HG03442 (cell line): ENCODE data around the gene ARPIN.
"Not testable (repeated sequence)": the region's sequence is repeated elsewhere in the genome, so short reads cannot be mapped to it uniquely, and the experiment has no call there.

ENCODE experiments used
- ATAC-seq: cut with Tn5 transposase; IDR thresholded peaks from one replicate; pipeline ENCODE4 v1.9.1; 2021; ENCODE audit warnings: mild to moderate bottlenecking, moderate library complexity; ENCODE audit not compliant: unreplicated experiment

The ARPIN gene

DNA sequence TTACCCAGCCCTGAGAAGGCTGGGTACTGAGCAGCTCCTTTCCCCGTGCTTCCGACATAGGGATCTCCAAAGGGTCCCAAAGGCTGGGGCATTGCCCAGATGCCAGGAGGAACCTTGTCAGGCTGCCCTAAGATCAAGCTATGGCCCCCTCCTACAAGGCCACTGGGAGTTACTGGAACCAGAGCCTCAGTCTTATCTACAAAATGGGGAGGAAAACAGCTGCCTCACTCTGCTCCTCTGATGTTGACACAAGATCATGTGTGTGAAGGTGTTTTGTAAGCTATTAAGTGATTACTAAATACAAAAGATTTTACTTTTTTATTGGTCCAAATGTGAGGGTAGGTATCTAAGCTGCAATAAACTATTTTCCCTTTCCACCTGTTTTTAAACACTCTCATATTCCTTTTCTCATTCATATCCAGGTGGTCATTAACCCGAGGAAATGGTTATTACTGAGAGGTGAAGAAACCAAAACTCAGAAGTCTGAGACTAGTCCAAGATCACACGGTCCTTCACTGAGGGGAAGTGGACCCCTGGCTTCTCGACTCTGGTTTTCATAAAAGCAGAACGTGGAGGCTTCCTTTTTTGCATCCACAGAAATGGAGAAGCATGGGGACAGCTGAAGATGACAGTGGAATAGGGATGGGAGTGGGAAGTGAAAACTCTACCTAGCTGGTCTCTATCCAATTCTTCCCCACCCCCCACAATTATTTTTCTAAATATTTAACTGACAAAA lies 1.7 kb downstream of the ARPIN start:
- no peak for ATAC-seq

DNA sequence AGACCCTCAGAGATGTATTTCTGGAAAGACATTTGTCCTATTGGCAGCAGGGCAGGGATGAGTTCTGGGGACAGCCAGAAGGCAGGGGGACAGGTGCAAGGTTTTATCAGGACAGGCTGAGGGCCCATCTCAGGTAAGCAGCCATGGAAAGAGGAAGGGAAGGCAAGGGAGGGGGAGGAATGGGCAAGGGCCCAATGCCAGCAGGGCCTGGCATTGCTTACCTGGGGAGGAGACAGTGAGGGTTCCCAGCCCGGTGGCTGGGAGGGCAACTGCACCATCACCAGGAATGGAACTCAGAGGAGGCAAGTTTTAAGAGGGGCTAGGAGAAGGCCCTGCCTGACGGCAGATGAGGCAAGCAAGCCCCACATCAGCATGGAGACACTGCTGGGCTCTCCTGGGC lies 3.1 kb downstream of the ARPIN start:
- ATAC-seq, result no peak

DNA sequence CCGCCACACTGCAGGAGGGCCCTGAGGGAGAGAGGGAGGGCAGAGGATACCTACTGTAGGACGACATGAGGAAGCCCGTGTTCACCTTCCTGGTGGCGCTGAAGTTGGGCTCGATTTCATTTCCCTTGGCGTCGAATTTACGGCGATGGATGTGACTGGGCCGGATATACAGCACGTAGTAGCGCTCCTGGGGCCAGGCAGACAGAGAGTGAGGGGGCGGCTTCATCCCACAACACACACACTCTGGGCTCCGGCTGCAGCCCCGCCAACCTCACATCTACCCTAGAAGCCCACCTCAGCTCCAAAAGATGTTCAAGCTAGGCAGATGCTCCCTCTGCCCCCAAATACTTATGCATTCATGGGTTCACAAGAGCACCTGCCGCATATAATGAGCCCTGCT lies 4.5 kb downstream of the ARPIN start:
- ATAC-seq, result no peak

GRCh38 chr15:89907289-89907688 lies 5.5 kb downstream of the ARPIN start:
- no peak for ATAC-seq

DNA sequence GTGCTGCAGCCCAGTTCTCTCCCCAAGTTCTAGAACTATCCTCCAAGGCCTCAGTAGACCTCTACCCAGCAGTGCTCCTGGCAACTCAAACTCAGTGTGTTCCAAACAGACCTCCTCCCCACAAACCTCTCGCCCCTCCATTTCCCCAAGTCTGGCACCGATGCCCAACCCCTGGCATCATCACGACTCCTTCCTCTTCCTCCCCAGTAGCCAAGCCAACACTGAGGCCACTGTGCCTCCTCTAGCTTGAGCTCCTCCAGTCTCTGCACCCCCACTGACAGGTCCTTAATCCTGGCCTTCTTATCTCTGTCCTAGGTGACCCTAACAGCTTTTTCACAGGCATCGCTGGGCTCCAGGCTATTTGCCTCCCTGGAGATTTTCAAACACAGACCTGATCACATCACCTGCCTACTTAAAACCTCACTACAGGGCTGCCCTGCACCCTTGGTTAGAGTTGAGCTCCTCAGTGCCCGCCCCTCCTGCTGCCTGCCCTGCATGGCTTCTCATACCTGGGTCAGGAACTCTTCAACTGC lies 6.8 kb downstream of the ARPIN start:
- ATAC-seq, result no peak

- ATAC-seq, result no peak
These were observed 8.2 kb downstream of the ARPIN start for GRCh38 chr15:89904519-89904918.

GRCh38 chr15:89903858-89904130 lies 9.0 kb downstream of the ARPIN start:
- ATAC-seq, result no peak

GRCh38 chr15:89903015-89903857 lies 9.5 kb downstream of the ARPIN start:
- ATAC-seq, result no peak

DNA sequence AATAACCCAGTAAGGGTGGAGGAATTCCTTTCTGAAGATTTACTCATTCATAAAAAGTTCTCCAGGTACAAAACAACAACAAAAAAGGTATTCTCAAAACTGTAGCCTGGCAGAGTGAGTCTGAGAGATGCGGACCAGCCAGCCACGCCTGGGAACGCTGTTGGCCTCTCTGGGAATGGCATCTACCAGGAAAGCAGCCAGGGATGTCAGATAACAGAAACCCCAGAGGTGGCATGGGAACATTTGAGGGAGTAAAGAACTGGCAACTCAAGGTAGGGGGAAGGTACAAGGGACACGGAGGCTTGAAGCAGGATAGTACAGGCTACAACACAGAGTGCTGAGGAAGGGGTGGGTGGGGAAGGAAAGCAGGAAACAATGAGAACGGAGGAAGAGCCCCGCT lies 11.9 kb downstream of the ARPIN start:
- ATAC-seq, result no peak

- ATAC-seq, result no peak
These were observed 12.7 kb downstream of the ARPIN start for GRCh38 chr15:89899951-89900567.

DNA sequence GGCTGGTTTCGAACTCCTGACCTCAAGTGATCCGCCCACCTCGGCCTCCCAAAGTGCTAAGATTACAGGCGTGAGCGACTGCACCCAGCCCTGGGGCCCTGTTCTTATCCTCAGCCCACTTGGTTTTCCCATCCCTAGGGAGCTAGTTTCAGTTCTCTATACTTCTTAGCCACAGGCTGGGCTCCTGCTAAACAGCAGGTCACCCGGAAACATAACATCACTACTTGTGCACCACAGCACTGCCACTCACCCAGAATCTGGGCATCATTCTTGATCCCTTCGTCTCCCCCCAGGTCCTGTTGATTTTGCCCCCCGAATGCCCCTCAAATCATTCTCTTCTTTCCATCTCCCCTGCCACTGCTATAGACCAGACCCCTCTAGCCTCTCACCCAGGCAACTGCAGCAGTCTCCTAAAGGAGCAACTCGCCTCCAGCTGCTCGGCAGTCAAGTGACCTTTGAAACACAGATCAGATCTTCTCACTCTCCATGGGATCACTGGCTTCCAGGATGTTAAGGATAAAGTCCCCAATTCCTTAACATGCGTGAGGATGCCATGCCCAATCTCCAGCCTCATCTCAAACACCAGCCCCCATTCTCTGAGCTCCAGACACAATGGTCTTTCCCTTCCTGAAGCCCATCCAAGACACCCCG lies 13.3 kb downstream of the ARPIN start:
- ATAC-seq, result no peak

DNA sequence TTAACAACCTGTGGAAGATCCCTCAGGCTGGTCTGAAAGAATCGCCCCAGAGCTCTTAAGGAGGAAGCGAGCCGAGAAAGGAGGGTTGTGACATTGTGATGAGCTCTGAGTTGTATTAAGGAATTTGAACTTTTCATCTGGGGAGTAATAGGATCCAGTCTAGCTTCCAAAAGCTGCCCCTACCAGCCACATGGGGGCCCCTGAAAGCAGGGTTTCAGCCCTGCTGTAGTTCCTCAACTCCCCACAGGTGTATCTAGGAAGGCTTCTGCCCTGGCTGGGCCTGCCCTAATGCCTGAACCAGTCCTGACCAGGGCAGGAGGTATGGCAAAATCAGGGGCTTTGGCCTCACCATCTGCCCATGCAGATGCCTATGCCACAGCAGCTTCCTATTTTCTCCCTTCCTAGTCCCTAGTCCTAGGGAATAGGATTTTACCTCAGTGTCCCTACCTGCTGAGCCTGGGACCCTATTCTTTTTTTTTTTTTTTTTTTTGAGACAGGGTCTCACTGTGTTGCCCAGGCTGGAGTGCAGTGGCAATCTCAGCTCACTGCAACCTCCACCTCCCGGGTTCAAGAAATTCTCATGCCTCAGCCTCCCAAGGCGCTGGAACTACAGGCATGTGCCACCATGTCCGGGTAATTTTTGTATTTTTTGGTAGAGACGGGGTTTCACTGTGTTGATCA lies 14.0 kb downstream of the ARPIN start:
- peak; percentile 43 for ATAC-seq

DNA sequence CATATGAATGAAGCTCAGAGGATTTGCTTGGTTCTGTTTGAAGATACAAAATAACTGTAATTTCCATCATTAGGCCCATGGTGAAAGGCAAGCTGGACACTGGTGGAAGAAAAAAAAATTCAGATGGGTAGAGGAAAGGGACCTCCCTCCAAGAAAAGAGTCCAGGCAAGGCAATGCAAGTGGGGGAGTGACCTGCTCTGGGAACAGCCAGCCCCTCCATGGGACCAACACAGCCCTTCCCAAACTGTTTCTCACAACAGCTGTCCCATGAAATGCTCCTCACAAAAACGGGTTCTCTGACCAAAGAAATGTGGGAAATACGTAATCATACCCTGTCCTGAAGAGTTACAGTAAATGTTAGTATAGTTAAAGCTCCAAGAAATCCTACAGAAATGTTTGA lies 14.6 kb downstream of the ARPIN start:
- ATAC-seq, result no peak

GRCh38 chr15:89893696-89894447 lies 18.9 kb downstream of the ARPIN start, which contains the start of gene AP3S2:
Gene AP3S2 (minus strand): TSS chr15:89893994. CDS start chr15:89893949, 45 bp downstream.
- ATAC-seq, result peak; percentile 86

DNA sequence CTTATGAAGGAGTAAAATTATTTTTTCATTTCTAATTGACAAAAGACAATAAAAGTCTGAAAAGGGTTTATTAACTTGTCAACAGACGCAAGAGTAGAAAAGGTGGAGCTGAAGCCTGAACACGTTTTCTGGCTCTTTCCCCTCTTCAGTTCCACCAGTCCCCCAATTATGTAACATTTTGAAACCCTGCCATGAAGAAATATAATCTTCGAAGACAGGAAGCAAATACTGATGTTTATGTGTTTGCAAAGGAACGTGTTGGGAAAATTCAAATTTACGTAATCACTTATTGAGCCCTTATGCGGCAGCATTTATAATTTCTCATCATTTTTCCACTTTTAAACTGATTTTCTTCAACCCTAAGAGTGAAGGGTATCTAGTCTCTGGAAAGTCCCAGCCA lies 19.7 kb downstream of the ARPIN start:
- no peak for ATAC-seq

GRCh38 chr15:89888214-89888804 lies 24.4 kb downstream of the ARPIN start:
- ATAC-seq, result no peak

DNA sequence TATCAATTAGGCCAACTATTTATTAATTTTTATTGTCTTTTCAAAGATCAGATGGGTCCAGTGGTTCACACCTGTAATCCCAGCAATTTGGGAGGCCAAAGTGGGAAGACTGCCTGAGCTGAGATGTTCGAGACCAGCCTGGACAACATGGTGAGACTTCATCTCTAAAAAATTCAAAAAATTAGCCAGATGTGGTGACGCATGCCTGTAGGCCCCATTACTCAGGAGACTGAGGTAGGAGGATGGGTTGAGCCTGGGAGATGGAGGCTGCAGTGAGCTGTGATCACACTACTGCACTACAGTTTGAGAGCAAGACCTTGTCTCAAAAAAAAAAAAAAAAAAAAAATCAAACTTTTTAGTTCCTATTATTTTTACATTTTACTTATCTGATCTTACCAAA lies 27.1 kb downstream of the ARPIN start:
- no peak for ATAC-seq

DNA sequence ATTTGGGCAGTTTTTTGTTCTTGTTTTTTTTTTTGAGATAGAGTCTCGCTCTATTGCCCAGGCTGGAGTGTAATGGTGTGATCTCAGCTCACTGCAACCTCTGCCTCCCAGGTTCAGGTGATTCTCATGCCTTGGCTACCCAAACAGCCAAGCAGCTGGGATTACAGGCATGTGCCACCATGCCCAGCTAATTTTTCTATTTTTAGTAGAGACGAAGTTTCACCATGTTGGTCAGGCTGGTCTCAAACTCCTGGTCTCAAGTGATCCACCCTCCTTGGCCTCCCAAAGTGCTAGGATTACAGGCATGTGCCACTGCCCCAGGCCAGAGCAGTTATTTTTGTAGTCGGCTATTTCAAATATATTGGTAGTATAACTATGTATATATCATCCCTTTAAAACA lies 27.6 kb downstream of the ARPIN start:
- ATAC-seq, result not testable (repeated sequence)

DNA sequence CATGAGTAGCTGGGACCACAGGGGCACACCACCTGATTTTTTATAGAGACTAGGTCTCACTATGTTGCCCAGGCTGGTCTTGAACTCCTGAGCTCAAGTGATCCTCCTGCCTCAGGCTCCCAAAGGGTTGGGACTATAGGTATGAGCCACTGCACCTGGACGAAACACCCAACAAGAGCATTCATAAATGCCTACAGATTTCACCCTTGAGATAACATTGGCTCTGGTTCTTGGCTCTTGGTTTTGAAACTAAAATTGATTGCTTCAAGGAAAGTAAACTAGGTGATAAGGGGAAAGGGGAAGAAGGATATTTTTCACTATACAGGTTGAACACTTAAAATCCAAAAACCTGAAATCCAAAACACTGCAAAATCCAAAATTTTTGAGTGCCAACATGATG lies 29.2 kb downstream of the ARPIN start:
- no peak for ATAC-seq

- ATAC-seq, result no peak
These were observed 32.0 kb downstream of the ARPIN start for GRCh38 chr15:89880727-89881126.
